Measurements from ENCODE around the gene SIK3. TPM values are rescaled to one million over a fixed set of nuclear protein-coding genes. Genes with fewer than 3 reads are reported as not detected.

Gene SIK3
- total RNA-seq, 1 experiment from 2014 or later: 31.4 TPM

GRCh38 chr11:116843661-116844060 lies 254.6 kb downstream of the SIK3 start:
- H3K4me1 Mint-ChIP-seq: peaks cover 14 to 15% of the 10 kb centered on the region in 2 experiments
- Histone ChIP-seq H2AK5ac (ENCODE audit: insufficient read length, low read length) (no peak overlapping the region), H2AFZ (ENCODE audit: low read length) (no peak overlapping the region), H2BK5ac (ENCODE audit: insufficient read length, low read length) (no peak overlapping the region), H3K23me2 (ENCODE audit: insufficient read length, low read depth, low read length, poor library complexity, severe bottlenecking) (no peaks in the 10 kb centered on the region), H3T11ph (ENCODE audit: low read length) (no peak overlapping the region), H2BK12ac (ENCODE audit: insufficient read length, low read depth, low read length) (no peak overlapping the region), H3K14ac (ENCODE audit: insufficient read depth, low read length) (no peak overlapping the region), H2BK20ac (ENCODE audit: low read depth, low read length, poor library complexity, severe bottlenecking) (no peak overlapping the region), H3K27me3 (ENCODE audit: insufficient read depth, low read length) (no peaks in the 10 kb centered on the region), H3K9ac (ENCODE audit: extremely low read depth, insufficient read length, low read length) (no peak overlapping the region), H2BK120ac (ENCODE audit: low read depth, low read length, poor library complexity, severe bottlenecking) (no peak overlapping the region), H4K20me1 (ENCODE audit: control insufficient read depth, insufficient read depth, insufficient read length) (no peaks in the 10 kb centered on the region), H3K79me1 (ENCODE audit: insufficient read depth, low read depth, low read length, poor library complexity, severe bottlenecking) (no peaks in the 10 kb centered on the region), H2BK15ac (ENCODE audit: low read depth, low read length) (no peak overlapping the region), H3K27ac (ENCODE audit: insufficient read length, low read depth, low read length) (no peak overlapping the region), H4K5ac (ENCODE audit: insufficient read length, low read depth, low read length) (no peak overlapping the region), H3K23ac (ENCODE audit: insufficient read length, low read depth, low read length) (no peak overlapping the region), H3K18ac (ENCODE audit: insufficient read length, low read depth, low read length) (no peak overlapping the region), H4K8ac (replicated peaks; ENCODE audit: insufficient read length, low read depth, low read length) (no peak overlapping the region), H3K4ac (ENCODE audit: low read depth, low read length) (no peak overlapping the region), H3K56ac (ENCODE audit: insufficient read length, low read depth, low read length) (no peak overlapping the region), H3K4me1 (ENCODE audit: insufficient read depth, low read length) (no peaks in the 10 kb centered on the region), H3K9me3 (ENCODE audit: control insufficient read depth, low read depth, low read length) (no peaks in the 10 kb centered on the region), H3K79me2 (ENCODE audit: insufficient read depth, low read length) (no peaks in the 10 kb centered on the region), H4K91ac (ENCODE audit: insufficient read length, low read depth, low read length) (no peak overlapping the region), H3K4me2 (ENCODE audit: insufficient read depth, insufficient read length, low read length) (no peak overlapping the region)
- WGBS (ENCODE audit: extremely low coverage, insufficient read length, low lambda C conversion rate): no CpG with 5 or more reads among the region's 9 CpGs
- no peak overlapping the region for H3K4me3 Mint-ChIP-seq
- no peak overlapping the region; a peak in 2 of 7 replicates for H3K27ac Mint-ChIP-seq
- peaks cover 9 to 45% (median 44%) of the 10 kb centered on the region in 3 experiments; a peak in 5 of 7 replicates for H3K36me3 Mint-ChIP-seq (ENCODE audit: insufficient read depth in 1 of 3, low read depth in 3 of 3)
- H3K27me3 Mint-ChIP-seq (ENCODE audit: low read depth): no peaks in the 10 kb centered on the region
- TF ChIP-seq, protein P1, sequence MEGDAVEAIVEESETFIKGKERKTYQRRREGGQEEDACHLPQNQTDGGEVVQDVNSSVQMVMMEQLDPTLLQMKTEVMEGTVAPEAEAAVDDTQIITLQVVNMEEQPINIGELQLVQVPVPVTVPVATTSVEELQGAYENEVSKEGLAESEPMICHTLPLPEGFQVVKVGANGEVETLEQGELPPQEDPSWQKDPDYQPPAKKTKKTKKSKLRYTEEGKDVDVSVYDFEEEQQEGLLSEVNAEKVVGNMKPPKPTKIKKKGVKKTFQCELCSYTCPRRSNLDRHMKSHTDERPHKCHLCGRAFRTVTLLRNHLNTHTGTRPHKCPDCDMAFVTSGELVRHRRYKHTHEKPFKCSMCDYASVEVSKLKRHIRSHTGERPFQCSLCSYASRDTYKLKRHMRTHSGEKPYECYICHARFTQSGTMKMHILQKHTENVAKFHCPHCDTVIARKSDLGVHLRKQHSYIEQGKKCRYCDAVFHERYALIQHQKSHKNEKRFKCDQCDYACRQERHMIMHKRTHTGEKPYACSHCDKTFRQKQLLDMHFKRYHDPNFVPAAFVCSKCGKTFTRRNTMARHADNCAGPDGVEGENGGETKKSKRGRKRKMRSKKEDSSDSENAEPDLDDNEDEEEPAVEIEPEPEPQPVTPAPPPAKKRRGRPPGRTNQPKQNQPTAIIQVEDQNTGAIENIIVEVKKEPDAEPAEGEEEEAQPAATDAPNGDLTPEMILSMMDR (conservative IDR thresholded peaks at IDR 0.05): no peak
- no peak for DNase-seq
- H3K9me3 Mint-ChIP-seq: no peaks in the 10 kb centered on the region
